ENCODE data around the gene UBC.

DNA sequence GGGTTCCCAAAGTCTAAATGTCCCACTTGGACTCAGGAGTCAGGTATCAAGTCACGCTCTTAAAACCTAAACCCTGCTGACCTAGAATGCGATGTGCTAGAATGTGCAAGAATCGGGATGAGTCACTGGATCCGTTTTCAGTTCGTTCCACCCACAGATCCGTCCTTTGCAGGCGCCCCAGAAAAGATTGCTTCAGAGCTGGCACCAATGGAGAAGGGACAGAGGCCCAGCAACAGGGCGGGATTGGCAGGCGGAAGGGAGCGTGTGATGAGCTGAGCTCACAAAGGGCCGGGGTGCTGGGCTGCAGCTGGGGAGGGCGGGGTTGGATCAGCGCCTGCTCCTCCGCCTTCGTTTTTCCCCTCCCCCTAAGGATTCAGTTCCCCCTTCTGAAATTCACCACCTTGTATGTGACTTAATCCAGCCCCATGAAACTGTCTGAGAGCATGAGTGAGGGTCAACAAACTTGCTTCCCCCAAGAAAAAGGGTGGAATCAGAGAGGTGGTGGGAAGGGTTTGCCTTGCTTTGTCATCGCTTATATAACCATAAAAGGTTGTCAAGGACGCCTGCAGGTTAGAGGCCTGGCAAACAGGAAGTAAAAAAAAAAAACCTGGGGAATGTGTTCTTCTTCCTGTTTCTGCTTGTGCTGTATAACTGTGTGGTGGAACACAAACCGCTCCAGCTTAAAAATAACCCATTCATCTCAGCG lies 2.8 kb upstream of the UBC start:
- TF ChIP-seq JUND (IDR thresholded peaks at IDR 0.05) (no peak), POLR2A (IDR thresholded peaks at IDR 0.05; ENCODE audit: borderline replicate concordance, extremely low read depth, insufficient read depth, insufficient read length) (peak; percentile 52), ZNF274 (IDR thresholded peaks at IDR 0.05; ENCODE audit: low read depth, low read length) (no peak), EZH2 (IDR thresholded peaks at IDR 0.05) (no peak), POLR2AphosphoS5 (IDR thresholded peaks at IDR 0.05; ENCODE audit: low read depth, low read length) (peak; percentile 76), TCF7L2 (IDR thresholded peaks at IDR 0.05; ENCODE audit: borderline replicate concordance, extremely low read depth, insufficient read depth, insufficient read length) (peak; percentile 95)
- TF ChIP-seq, protein P1, sequence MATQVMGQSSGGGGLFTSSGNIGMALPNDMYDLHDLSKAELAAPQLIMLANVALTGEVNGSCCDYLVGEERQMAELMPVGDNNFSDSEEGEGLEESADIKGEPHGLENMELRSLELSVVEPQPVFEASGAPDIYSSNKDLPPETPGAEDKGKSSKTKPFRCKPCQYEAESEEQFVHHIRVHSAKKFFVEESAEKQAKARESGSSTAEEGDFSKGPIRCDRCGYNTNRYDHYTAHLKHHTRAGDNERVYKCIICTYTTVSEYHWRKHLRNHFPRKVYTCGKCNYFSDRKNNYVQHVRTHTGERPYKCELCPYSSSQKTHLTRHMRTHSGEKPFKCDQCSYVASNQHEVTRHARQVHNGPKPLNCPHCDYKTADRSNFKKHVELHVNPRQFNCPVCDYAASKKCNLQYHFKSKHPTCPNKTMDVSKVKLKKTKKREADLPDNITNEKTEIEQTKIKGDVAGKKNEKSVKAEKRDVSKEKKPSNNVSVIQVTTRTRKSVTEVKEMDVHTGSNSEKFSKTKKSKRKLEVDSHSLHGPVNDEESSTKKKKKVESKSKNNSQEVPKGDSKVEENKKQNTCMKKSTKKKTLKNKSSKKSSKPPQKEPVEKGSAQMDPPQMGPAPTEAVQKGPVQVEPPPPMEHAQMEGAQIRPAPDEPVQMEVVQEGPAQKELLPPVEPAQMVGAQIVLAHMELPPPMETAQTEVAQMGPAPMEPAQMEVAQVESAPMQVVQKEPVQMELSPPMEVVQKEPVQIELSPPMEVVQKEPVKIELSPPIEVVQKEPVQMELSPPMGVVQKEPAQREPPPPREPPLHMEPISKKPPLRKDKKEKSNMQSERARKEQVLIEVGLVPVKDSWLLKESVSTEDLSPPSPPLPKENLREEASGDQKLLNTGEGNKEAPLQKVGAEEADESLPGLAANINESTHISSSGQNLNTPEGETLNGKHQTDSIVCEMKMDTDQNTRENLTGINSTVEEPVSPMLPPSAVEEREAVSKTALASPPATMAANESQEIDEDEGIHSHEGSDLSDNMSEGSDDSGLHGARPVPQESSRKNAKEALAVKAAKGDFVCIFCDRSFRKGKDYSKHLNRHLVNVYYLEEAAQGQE (IDR thresholded peaks at IDR 0.05; ENCODE audit: low read depth), result no peak
- TF ChIP-seq, protein P2, sequence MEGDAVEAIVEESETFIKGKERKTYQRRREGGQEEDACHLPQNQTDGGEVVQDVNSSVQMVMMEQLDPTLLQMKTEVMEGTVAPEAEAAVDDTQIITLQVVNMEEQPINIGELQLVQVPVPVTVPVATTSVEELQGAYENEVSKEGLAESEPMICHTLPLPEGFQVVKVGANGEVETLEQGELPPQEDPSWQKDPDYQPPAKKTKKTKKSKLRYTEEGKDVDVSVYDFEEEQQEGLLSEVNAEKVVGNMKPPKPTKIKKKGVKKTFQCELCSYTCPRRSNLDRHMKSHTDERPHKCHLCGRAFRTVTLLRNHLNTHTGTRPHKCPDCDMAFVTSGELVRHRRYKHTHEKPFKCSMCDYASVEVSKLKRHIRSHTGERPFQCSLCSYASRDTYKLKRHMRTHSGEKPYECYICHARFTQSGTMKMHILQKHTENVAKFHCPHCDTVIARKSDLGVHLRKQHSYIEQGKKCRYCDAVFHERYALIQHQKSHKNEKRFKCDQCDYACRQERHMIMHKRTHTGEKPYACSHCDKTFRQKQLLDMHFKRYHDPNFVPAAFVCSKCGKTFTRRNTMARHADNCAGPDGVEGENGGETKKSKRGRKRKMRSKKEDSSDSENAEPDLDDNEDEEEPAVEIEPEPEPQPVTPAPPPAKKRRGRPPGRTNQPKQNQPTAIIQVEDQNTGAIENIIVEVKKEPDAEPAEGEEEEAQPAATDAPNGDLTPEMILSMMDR (IDR thresholded peaks at IDR 0.05 in 2 of 3, conservative IDR thresholded peaks at IDR 0.05 in 1 of 3; ENCODE audit: borderline replicate concordance in 1 of 3, insufficient read depth in 1 of 3, low read depth in 2 of 3, low read length in 2 of 3), result no peak
